ENCODE data around the gene GRK5.

The GRK5 gene

GRCh38 chr10:119352042-119352441, 144.7 kb downstream of the GRK5 start:
- no peak for TF ChIP-seq CTCF (IDR thresholded peaks at IDR 0.05; ENCODE audit: extremely low read depth, missing control alignments)

GRCh38 chr10:119352807-119353206, 145.4 kb downstream of the GRK5 start:
- TF ChIP-seq CTCF (IDR thresholded peaks at IDR 0.05; ENCODE audit: extremely low read depth, missing control alignments): no peak
- no peak for DNase-seq (ENCODE audit: low spot score)

More at GRCh38 chr10:119352042-119352441, 144.7 kb downstream of the GRK5 start:
- no peak for DNase-seq (ENCODE audit: low spot score)

GRCh38 chr10:119353421-119353820, 146.1 kb downstream of the GRK5 start:
- no peak for TF ChIP-seq CTCF (IDR thresholded peaks at IDR 0.05; ENCODE audit: extremely low read depth, missing control alignments)
- no peak for DNase-seq (ENCODE audit: low spot score)

GRCh38 chr10:119355930-119356329, 148.6 kb downstream of the GRK5 start:
- no peak for TF ChIP-seq CTCF (IDR thresholded peaks at IDR 0.05; ENCODE audit: extremely low read depth, missing control alignments)
- DNase-seq (ENCODE audit: low spot score): no peak

GRCh38 chr10:119357412-119358151, 150.2 kb downstream of the GRK5 start:
- TF ChIP-seq CTCF (IDR thresholded peaks at IDR 0.05; ENCODE audit: extremely low read depth, missing control alignments): no peak
- DNase-seq (ENCODE audit: low spot score): no peak

- TF ChIP-seq CTCF (IDR thresholded peaks at IDR 0.05; ENCODE audit: extremely low read depth, missing control alignments): no peak
- DNase-seq (ENCODE audit: low spot score): no peak
Measured at GRCh38 chr10:119358152-119358512, 150.8 kb downstream of the GRK5 start.

GRCh38 chr10:119358567-119358966, 151.2 kb downstream of the GRK5 start:
- TF ChIP-seq CTCF (IDR thresholded peaks at IDR 0.05; ENCODE audit: extremely low read depth, missing control alignments): no peak

More at GRCh38 chr10:119358567-119358966, 151.2 kb downstream of the GRK5 start:
- DNase-seq (ENCODE audit: low spot score): no peak

Data from GM20000 (cell line).